Thyroid gland (tissue), 4 donors: Measurements from ENCODE around the gene SART1.

ENCODE experiments used
- POLR2A ChIP-seq, 2 donors: fragments of 450-650 bp; IDR thresholded peaks; one replicate each; pipeline ENCODE4 v1.6.1; 2017; ENCODE audit warnings: antibody characterized with exemption in 2 of 2, mild to moderate bottlenecking in 2 of 2, moderate library complexity in 1 of 2
- TF ChIP-seq, protein P1 (sequence below), 6 experiments: fragments of 200-600 bp in 3 of 6; fragments of 450-650 bp in 3 of 6; sonication (generic) in 3 of 6; IDR thresholded peaks; one replicate each; pipeline ENCODE4 v1.5.1; 2016 to 2019; ENCODE audit warnings: antibody characterized with exemption in 6 of 6, mild to moderate bottlenecking in 2 of 6, inconsistent platforms in 1 of 6, moderate library complexity in 1 of 6

DNA sequence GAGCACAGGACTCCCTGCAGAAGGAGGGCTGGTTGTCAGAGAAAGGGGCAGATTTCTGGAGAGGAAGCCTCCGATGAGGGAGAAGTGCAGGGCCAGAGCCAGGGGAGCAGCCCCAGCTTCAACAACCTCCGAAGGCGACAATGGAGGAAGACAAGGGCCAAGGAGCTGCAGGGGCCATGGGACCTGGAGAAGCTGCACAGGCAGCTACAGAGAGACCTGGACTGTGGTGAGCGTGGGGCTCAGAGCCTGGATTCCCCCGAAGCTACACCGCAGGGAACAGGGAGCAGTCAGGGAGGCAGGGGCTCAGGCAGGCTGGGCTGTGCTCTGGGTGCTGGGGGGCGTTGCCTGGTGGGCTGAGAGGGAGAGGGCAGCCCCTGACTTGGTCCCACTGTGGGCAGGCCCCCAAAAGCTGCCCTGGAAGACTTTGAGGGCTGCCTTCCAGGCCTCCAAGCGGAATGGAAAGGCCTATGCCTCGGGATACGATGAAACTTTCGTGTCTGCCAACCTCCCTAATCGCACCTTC, 13.9 kb upstream of the SART1 start:
- no peak for TF ChIP-seq POLR2A (IDR thresholded peaks at IDR 0.05)
- TF ChIP-seq, protein P1, sequence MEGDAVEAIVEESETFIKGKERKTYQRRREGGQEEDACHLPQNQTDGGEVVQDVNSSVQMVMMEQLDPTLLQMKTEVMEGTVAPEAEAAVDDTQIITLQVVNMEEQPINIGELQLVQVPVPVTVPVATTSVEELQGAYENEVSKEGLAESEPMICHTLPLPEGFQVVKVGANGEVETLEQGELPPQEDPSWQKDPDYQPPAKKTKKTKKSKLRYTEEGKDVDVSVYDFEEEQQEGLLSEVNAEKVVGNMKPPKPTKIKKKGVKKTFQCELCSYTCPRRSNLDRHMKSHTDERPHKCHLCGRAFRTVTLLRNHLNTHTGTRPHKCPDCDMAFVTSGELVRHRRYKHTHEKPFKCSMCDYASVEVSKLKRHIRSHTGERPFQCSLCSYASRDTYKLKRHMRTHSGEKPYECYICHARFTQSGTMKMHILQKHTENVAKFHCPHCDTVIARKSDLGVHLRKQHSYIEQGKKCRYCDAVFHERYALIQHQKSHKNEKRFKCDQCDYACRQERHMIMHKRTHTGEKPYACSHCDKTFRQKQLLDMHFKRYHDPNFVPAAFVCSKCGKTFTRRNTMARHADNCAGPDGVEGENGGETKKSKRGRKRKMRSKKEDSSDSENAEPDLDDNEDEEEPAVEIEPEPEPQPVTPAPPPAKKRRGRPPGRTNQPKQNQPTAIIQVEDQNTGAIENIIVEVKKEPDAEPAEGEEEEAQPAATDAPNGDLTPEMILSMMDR (IDR thresholded peaks at IDR 0.05) = no peak
